Measurements from ENCODE around the gene WDR48.

The WDR48 gene

GRCh38 chr3:39139442-39139841 lies 87.6 kb downstream of the WDR48 start:
- DNase-seq (ENCODE audit: extremely low read depth, insufficient read length): no peak
- H3K4me3 ChIP-seq (replicated peaks; ENCODE audit: low read depth, low read length): no peak overlapping the region
- H3K27me3 ChIP-seq (replicated peaks; ENCODE audit: control insufficient read depth, insufficient read depth, low read length): no peaks in the 10 kb centered on the region
- TF ChIP-seq, protein P1, sequence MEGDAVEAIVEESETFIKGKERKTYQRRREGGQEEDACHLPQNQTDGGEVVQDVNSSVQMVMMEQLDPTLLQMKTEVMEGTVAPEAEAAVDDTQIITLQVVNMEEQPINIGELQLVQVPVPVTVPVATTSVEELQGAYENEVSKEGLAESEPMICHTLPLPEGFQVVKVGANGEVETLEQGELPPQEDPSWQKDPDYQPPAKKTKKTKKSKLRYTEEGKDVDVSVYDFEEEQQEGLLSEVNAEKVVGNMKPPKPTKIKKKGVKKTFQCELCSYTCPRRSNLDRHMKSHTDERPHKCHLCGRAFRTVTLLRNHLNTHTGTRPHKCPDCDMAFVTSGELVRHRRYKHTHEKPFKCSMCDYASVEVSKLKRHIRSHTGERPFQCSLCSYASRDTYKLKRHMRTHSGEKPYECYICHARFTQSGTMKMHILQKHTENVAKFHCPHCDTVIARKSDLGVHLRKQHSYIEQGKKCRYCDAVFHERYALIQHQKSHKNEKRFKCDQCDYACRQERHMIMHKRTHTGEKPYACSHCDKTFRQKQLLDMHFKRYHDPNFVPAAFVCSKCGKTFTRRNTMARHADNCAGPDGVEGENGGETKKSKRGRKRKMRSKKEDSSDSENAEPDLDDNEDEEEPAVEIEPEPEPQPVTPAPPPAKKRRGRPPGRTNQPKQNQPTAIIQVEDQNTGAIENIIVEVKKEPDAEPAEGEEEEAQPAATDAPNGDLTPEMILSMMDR (IDR thresholded peaks at IDR 0.05; ENCODE audit: insufficient read depth, low read length, poor library complexity, severe bottlenecking): no peak
- H3K36me3 ChIP-seq (ENCODE audit: control insufficient read depth, insufficient read depth, low read length): peaks cover 28% of the 10 kb centered on the region

DNA sequence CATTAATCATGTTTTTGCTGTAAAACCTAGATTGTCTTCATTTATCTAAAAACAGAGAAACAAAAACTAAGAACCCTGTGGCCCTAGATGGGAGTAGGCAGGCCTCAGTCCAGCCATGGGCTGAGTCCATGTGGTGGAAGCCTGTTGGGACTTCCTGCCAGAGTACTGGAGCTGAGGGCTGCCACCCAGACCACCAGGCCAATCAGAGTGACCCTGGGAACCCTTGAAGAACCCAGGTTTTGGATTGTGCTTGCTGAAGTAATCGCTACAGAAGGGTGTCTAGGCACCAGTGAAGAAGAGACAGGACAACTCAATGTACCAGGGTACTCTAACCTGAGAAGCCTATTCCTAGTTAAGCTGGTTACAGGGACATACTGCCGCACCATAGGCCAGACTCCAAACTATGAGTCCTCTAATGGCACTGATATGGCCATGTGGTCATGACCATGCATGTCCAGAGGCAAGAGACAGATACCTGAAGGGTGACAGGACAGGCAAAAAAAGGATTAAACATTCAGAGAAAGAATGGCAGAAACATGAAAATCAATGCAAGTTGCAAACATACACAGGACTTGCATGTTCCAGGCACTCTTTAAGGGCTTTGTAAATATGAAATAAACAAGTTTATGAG lies 88.6 kb downstream of the WDR48 start:
- Histone ChIP-seq H3K27me3 (replicated peaks; ENCODE audit: control insufficient read depth, insufficient read depth, low read length) (no peaks in the 10 kb centered on the region), H3K36me3 (ENCODE audit: control insufficient read depth, insufficient read depth, low read length) (peaks cover 30% of the 10 kb centered on the region), H3K4me3 (replicated peaks; ENCODE audit: low read depth, low read length) (no peak overlapping the region)
- DNase-seq (ENCODE audit: extremely low read depth, insufficient read length): no peak
- TF ChIP-seq, protein P1 (IDR thresholded peaks at IDR 0.05; ENCODE audit: insufficient read depth, low read length, poor library complexity, severe bottlenecking): no peak

- TF ChIP-seq, protein P1 (IDR thresholded peaks at IDR 0.05; ENCODE audit: insufficient read depth, low read length, poor library complexity, severe bottlenecking): no peak
- Histone ChIP-seq H3K4me3 (replicated peaks; ENCODE audit: low read depth, low read length) (no peak overlapping the region), H3K27me3 (replicated peaks; ENCODE audit: control insufficient read depth, insufficient read depth, low read length) (no peaks in the 10 kb centered on the region), H3K36me3 (ENCODE audit: control insufficient read depth, insufficient read depth, low read length) (peaks cover 30% of the 10 kb centered on the region)
- no peak for DNase-seq (ENCODE audit: extremely low read depth, insufficient read length)
Measured at GRCh38 chr3:39141171-39141995, 89.6 kb downstream of the WDR48 start.

GRCh38 chr3:39142067-39142466 lies 90.3 kb downstream of the WDR48 start:
- no peak for DNase-seq (ENCODE audit: extremely low read depth, insufficient read length)
- TF ChIP-seq, protein P1 (IDR thresholded peaks at IDR 0.05; ENCODE audit: insufficient read depth, low read length, poor library complexity, severe bottlenecking): no peak
- H3K36me3 ChIP-seq (ENCODE audit: control insufficient read depth, insufficient read depth, low read length): peaks cover 30% of the 10 kb centered on the region
- H3K27me3 ChIP-seq (replicated peaks; ENCODE audit: control insufficient read depth, insufficient read depth, low read length): no peaks in the 10 kb centered on the region
- H3K4me3 ChIP-seq (replicated peaks; ENCODE audit: low read depth, low read length): no peak overlapping the region

DNA sequence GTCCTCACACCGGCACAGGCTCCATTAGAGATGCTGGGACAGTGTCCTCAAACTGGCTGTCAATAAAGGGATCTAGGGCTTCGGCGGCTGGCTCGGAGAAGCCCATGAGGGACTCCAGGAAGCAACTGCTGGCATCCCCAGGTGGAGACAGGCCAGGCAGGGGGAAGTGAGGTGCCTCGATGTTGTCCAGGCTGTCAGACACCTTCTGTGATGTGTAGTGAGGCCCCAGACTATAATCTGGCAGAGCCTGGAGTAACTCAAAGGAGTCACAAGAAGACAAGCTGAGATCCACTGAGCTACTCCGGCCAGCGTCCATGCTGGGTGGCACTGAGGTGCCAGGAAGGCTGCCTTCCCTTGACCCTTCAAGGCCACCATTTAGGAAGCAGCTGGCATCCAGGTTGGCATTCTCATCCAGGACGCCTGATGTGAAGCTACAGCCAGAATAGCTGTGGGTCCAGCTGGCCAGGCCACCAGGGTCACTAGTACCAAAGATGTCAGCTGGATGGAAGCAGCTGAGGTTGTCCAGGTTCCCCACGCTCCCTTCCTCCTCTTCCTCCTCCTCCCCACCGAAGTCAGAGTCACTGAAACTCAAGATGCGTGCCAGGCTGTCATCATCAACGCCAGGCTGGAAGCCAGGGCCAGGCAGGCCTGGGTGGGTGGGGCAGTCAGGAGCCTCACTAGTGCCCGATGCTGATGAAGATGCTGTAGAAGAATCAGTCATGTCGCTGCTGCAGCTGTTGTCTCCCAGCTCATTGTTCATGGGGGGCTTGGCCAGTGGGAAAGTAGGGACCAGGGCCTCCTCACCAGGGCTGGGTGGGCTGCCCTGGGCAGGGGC lies 91.5 kb downstream of the WDR48 start:
- peaks cover 30% of the 10 kb centered on the region for H3K36me3 ChIP-seq (ENCODE audit: control insufficient read depth, insufficient read depth, low read length)
- no peak for DNase-seq (ENCODE audit: extremely low read depth, insufficient read length)
- TF ChIP-seq, protein P1 (IDR thresholded peaks at IDR 0.05; ENCODE audit: insufficient read depth, low read length, poor library complexity, severe bottlenecking): no peak

More for the DNA sequence above, 91.5 kb downstream of the WDR48 start:
- Histone ChIP-seq H3K27me3 (replicated peaks; ENCODE audit: control insufficient read depth, insufficient read depth, low read length) (no peaks in the 10 kb centered on the region), H3K4me3 (replicated peaks; ENCODE audit: low read depth, low read length) (no peak overlapping the region)
